GM21447 (cell line): ENCODE measurements around the gene TAF5.
"Not testable (repeated sequence)": the region's sequence is repeated elsewhere in the genome, so short reads cannot be mapped to it uniquely, and the experiment has no call there.

Source experiments
- ATAC-seq: cut with Tn5 transposase; IDR thresholded peaks from one replicate; pipeline ENCODE4 v1.9.1; 2021; ENCODE audit not compliant: unreplicated experiment

The TAF5 gene

DNA sequence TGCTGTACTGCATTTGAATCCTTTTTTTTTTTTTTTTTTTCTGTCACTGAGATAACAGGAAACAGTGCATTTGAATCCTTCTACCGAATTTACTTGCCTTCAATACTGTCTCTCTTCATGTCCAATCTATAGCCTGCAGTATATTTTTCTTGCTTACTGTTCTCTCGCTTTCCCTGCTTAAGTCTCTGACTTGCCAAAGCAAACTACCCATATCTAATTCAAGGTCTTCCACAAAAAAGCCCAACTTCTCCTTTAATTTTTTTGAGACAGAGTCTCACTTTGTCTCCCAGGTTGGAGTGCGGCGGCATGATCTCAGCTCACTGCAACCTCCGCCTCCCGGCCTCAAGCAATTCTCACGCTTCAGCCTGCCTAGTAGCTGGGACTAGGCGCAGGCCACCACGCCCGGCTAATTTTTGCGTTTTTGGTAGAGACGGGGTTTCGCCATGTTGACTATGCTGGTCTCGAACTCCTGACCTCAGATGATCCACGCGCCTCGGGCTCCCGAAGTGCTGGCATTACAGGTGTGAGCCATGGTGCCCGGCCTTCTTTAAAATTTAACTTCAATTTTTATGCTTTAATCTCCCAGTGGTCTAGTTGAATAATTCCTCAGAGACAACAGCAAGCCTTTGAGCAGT is 29.5 kb downstream of the TAF5 start:
- ATAC-seq = no peak

DNA sequence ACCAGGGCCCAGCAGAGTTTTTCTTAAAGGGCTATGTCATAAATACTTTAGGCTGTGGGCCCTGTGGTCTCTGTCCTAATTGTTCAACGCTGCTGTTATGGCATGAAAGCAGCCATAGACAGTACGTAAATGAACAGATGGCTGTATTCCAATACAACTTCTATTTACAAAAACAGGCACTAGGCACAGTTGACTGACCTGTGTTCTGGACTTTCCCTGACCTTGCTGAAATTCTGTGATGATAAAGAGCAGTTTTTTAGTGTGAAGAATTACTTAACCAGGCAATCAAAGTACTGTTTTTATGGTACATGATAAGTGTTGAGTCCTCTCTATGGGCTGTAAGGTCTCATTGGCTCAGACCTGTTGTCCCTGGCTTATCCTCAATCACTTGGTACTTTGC is 45.8 kb downstream of the TAF5 start:
- no peak for ATAC-seq

DNA sequence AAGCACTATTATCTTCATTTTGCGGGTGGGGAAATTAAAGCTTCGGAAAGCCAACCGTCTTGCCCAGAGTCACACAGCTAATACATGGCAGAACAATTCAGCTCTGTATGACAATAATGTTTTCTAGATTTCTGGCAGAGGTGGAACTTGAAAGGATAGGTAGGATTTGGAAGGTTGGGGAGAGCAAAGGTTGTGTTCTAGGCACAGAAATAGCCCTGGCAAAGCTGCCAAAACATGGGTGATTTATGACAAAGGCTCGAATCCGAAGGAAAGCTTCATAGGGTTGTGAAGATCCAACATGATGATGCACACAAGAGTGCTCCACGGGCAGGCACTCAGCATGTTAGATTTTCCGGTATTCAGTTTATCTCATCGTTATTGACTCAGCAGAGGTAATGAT is 47.8 kb downstream of the TAF5 start:
- ATAC-seq = no peak

DNA sequence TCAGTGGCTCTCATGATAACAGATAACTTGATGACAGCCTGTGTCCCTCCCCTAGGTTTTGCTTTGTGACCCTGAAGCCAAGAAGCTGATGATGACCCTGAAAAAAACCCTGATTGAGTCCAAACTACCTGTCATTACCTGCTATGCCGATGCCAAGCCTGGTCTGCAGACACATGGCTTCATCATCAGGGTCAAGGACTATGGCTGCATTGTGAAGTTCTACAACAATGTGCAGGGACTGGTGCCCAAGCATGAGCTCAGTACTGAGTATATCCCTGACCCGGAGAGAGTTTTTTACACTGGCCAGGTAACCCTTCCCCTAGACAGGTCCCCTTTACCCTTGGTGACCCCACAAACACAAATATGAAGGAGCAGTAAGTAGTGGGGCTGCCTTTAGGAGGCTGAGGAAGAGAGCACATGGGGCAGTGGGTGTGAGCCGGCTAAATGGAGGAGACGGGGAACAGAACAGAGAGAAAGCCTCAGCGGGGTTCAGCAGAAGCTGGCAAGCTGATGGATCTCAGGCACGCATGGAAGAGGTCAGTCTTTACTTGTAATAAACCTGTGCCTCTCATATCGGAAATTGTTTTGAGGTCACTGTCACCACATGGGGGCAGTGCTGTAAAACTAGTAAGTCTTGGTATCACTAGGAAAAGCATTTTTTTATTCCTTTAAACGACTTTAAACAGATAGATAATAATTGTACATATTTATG is 48.8 kb downstream of the TAF5 start:
- ATAC-seq = no peak

DNA sequence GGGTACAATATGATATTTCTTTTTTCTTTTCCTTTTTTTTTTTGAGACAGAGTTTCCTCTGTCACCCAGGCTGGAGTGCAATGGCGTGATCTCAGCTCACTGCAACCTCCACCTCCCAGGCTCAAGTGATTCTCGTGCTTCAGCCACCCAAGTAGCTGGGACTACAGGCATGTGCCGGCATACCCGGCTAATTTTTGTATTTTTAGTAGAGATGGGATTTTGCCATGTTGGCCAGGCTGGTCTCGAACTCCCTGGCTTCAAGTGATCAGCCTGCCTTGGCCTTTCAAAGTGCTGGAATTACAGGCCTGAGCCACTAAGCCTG is 49.3 kb downstream of the TAF5 start:
- ATAC-seq = not testable (repeated sequence)

DNA sequence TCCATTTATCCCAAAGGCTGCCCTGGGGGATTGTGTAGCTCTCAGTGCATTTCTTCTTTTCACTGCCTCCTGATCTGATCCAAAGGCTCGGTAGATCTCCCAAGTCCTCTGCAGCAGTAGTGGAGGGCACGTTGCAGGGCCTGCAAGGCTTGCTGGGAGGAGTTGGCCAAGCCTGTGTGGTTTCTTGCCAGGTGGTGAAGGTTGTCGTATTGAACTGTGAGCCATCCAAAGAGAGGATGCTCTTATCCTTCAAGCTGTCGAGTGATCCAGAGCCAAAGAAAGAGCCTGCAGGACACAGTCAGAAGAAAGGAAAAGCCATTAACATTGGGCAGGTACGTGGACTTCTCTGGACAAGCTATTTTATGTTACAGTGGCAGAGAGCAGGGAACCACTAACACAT is 49.8 kb downstream of the TAF5 start:
- no peak for ATAC-seq

- no peak for ATAC-seq
These were observed 51.3 kb downstream of the TAF5 start for GRCh38 chr10:103419101-103419500.

GRCh38 chr10:103423748-103424147 is 56.0 kb downstream of the TAF5 start:
- ATAC-seq = no peak

- no peak for ATAC-seq
These were observed 60.1 kb downstream of the TAF5 start for GRCh38 chr10:103427866-103428265.

DNA sequence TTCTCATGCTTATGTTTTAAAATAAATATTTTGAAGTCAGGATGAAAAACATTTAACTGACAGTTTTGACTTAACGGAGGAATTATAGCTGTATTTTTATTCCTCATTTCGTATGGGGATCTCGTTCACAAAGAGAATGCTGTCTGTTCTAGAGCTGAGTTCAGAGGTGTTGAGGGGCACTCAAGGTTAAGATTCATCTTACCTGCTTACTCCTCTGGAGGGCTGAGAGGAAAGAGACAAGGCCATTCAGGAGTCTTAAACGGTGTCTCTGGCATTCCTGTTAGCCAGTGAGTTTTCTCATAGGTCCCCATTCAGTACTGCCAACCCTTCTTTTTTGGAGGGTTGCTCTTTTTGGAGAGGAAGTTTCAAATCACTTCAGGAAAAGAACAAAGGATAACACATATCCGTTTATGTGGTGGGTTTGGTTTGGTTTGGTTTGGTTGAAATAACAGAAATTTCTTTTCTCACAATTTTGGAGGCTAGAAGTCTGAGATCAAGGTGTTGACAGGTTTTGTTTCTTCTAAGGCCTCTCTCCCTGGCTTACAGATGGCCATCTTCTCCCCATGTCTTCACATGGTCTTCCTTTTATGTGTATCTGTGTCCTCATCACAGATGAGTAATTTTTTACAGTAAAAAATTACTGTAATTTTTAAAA is 61.3 kb downstream of the TAF5 start:
- no peak for ATAC-seq

DNA sequence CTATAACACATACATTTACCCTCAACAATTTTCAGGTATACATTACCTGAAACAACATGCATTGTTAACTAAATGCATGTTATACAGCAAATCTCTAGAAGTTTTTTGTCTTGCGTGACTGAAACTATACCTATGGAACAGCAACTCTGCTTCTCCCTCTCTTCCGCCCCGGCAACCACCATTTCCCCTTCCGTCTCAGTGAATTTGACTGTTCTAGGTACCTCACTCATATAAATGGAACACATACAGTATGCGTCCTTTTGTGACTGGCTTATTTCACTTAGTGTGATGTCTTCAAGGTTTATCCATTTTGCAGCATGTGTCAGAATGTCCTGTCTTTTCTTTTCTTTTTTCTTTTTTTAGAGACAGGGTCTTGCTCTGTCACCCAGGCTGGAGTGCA is 61.9 kb downstream of the TAF5 start:
- ATAC-seq = no peak

DNA sequence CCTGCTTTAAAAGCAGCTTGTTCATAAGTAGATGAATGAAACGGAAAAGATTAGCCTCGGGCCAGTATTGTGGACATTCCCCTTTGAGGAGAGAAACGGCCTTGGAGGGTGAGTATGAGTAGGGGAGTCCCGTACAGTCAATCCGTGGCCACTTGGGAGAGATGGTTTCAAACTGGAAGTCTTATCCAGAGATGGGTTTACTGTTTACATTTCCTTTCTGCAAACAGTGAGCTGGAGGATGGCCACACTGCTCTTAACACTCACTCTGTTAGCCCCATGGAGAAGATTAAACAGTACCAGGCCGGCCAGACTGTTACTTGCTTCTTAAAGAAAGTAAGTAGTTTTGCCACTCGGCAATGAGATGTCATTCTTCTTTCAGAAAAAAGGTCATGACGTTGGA is 64.1 kb downstream of the TAF5 start:
- no peak for ATAC-seq

DNA sequence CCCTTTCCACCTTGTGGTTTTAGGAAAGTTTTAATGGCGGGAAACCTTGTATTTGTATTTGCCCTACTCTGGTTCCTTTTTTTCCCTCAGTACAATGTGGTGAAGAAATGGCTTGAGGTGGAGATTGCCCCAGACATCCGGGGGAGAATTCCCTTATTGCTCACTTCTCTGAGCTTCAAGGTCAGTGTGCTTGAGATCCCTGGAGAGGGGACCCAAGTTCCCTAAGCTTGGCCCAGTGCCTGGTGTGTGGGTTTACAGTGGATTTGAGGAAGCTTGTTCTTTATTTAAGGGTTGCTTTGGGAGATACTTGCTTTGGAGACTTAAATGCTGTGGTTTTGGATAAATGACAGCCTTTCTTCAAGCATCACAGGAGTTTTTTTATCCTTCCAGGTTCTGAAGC is 66.1 kb downstream of the TAF5 start:
- ATAC-seq = no peak
